HCT116 (cell line): Measurements from ENCODE around the gene C2orf78. TPM values are rescaled to one million over a fixed set of nuclear protein-coding genes. Genes with fewer than 3 reads are reported as not detected.

Experiments
- ATAC-seq: fragments of 200-7000 bp; cut with Tn5 transposase; 2 replicates; pipeline ENCODE4 v1.9.1; 2020; ENCODE audit warnings: mild to moderate bottlenecking, moderate library complexity
- BruUV-seq: library from RNA; stranded (reverse); fragments of 400-500 nt; replicated peaks from 2 replicates; lab custom pipeline; 2021; lab: Mats Ljungman, UMichigan
- CTCF ChIA-PET: fragments of 300-600 bp; sonication (Branson Sonifier 250); formaldehyde crosslinking; loops from one replicate; lab custom pipeline; 2021; ENCODE audit warnings: antibody characterized with exemption; lab: Charles Lee
- POLR2A ChIA-PET: fragments of 300-600, 350-600 bp; sonication (Branson Sonifier 250); formaldehyde crosslinking; loops from one replicate; lab custom pipeline; 2021; ENCODE audit warnings: antibody characterized with exemption; lab: Charles Lee
- RAD21 ChIA-PET, 2 experiments: fragments of 300-600 bp; sonication (Branson Sonifier 250); formaldehyde crosslinking; loops; one replicate each; lab custom pipeline; 2023; ENCODE audit warnings: low total read pairs in 2 of 2; ENCODE audit not compliant: uncharacterized antibody in 2 of 2, unreplicated experiment in 2 of 2, low non-redundant PET in 1 of 2; lab: Charles Lee
- DNase-seq: peaks from one replicate; pipeline ENCODE4 v3.0.0-alpha.2; 2010; ENCODE audit warnings: low read depth, low spot score
- H2AFZ ChIP-seq: fragments of 200-600 bp; shearing (Covaris generic), sonication (generic); 2 replicates; pipeline ENCODE4 v1.6.1; 2017; ENCODE audit warnings: low read depth, mixed run types, mixed read lengths, antibody characterized with exemption, low read length; ENCODE audit not compliant: poor library complexity, severe bottlenecking
- H3K27ac ChIP-seq: 2 replicates; pipeline ENCODE4 v1.5.1; 2012; ENCODE audit warnings: low read depth, low read length
- H3K27me3 ChIP-seq: fragments of 200-600 bp; sonication (generic); 2 replicates; pipeline ENCODE4 v1.6.1; 2016; ENCODE audit warnings: mixed run types, low read length, mixed read lengths; ENCODE audit not compliant: insufficient read depth
- H3K36me3 ChIP-seq, 2 experiments: fragments of 200-500 bp in 1 of 2; fragments of 200-600 bp in 1 of 2; sonication (Bioruptor generic) in 1 of 2; sonication (generic) in 1 of 2; 2 replicates each; pipeline versions ENCODE4 v1.5.1 to v1.6.1; 2014 to 2016; ENCODE audit warnings: low read length in 2 of 2, inconsistent platforms in 1 of 2, mixed read lengths in 1 of 2, mixed run types in 1 of 2; ENCODE audit not compliant: insufficient read depth in 2 of 2, control insufficient read depth in 1 of 2
- H3K4me1 ChIP-seq, 2 experiments: fragments of 200-600 bp in 1 of 2; sonication (generic) in 1 of 2; 2 replicates each; pipeline versions ENCODE4 v1.5.1 to v1.6.1; 2012 to 2017; ENCODE audit warnings: low read length in 2 of 2, inconsistent platforms in 1 of 2, mild to moderate bottlenecking in 1 of 2, mixed read lengths in 1 of 2, mixed run types in 1 of 2, moderate library complexity in 1 of 2; ENCODE audit not compliant: insufficient read depth in 2 of 2, control insufficient read depth in 1 of 2
- H3K4me2 ChIP-seq: fragments of 200-600 bp; sonication (generic); 2 replicates; pipeline ENCODE4 v1.6.1; 2017; ENCODE audit warnings: mixed run types, low read length, mixed read lengths
- H3K4me3 ChIP-seq, 2 experiments: fragments of 200-600 bp in 1 of 2; sonication (generic) in 1 of 2; replicated peaks in 1 of 2; 2 replicates each; pipeline ENCODE4 v1.5.1; 2011 to 2016; ENCODE audit warnings: low read length in 2 of 2, control low read depth in 1 of 2, low read depth in 1 of 2, mild to moderate bottlenecking in 1 of 2, mixed read lengths in 1 of 2, mixed run types in 1 of 2
- H3K79me2 ChIP-seq: fragments of 200-600 bp; sonication (generic); 2 replicates; pipeline ENCODE4 v1.6.1; 2017; ENCODE audit warnings: mild to moderate bottlenecking, mixed run types, low read length, moderate library complexity, mixed read lengths; ENCODE audit not compliant: insufficient read depth
- H3K9ac ChIP-seq: fragments of 200-600 bp; sonication (generic); 2 replicates; pipeline ENCODE4 v1.6.1; 2016; ENCODE audit warnings: low read length, mixed read lengths
- H3K9me2 ChIP-seq: fragments of 200-600 bp; sonication (generic), shearing (Covaris generic); 2 replicates; pipeline ENCODE4 v1.6.1; 2017; ENCODE audit warnings: mixed run types, mild to moderate bottlenecking, moderate library complexity; ENCODE audit not compliant: insufficient read depth
- H3K9me3 ChIP-seq, 2 experiments: fragments of 200-500 bp in 1 of 2; fragments of 200-600 bp in 1 of 2; sonication (Bioruptor generic) in 1 of 2; sonication (generic) in 1 of 2; 2 replicates each; pipeline ENCODE4 v1.6.1; 2014 to 2017; ENCODE audit warnings: low read length in 2 of 2, mixed read lengths in 2 of 2, inconsistent platforms in 1 of 2, low read depth in 1 of 2, mild to moderate bottlenecking in 1 of 2, mixed run types in 1 of 2, moderate library complexity in 1 of 2; ENCODE audit not compliant: control insufficient read depth in 1 of 2, insufficient read depth in 1 of 2
- H4K20me1 ChIP-seq: fragments of 200-600 bp; sonication (generic), shearing (Covaris generic); 2 replicates; pipeline ENCODE4 v1.6.1; 2017; ENCODE audit warnings: mixed run types, mild to moderate bottlenecking, moderate library complexity; ENCODE audit not compliant: insufficient read depth
- CBX3 ChIP-seq: IDR thresholded peaks from 2 replicates; pipeline ENCODE4 v1.6.1; 2012; ENCODE audit warnings: low read depth
- CEBPB ChIP-seq: IDR thresholded peaks from 2 replicates; pipeline ENCODE4 v1.6.1; 2012; ENCODE audit warnings: low read depth
- EGR1 ChIP-seq: IDR thresholded peaks from 2 replicates; pipeline ENCODE4 v1.6.1; 2012; ENCODE audit warnings: low read depth
- ELF1 ChIP-seq: IDR thresholded peaks from 2 replicates; pipeline ENCODE4 v1.6.1; 2012; ENCODE audit warnings: low read depth, borderline replicate concordance
- EZH2phosphoT487 ChIP-seq: fragments of 200-600 bp; IDR thresholded peaks from 2 replicates; pipeline ENCODE4 v1.6.1; 2018; ENCODE audit warnings: antibody characterized with exemption, borderline replicate concordance
- FOSL1 ChIP-seq: IDR thresholded peaks from 2 replicates; pipeline ENCODE4 v1.6.1; 2012; ENCODE audit warnings: low read depth
- JUND ChIP-seq: IDR thresholded peaks from 2 replicates; pipeline ENCODE4 v1.6.1; 2012
- POLR2AphosphoS5 ChIP-seq: IDR thresholded peaks from 2 replicates; pipeline ENCODE4 v1.6.1; 2011; ENCODE audit warnings: mild to moderate bottlenecking, low read depth, low read length, moderate library complexity
- RAD21 ChIP-seq: IDR thresholded peaks from 2 replicates; pipeline ENCODE4 v1.6.1; 2012; ENCODE audit warnings: low read depth, mild to moderate bottlenecking
- SIN3A ChIP-seq: IDR thresholded peaks from 2 replicates; pipeline ENCODE4 v1.6.1; 2012; ENCODE audit warnings: low read depth
- SP1 ChIP-seq: IDR thresholded peaks from 2 replicates; pipeline ENCODE4 v1.6.1; 2012; ENCODE audit warnings: low read depth
- SRF ChIP-seq: IDR thresholded peaks from 2 replicates; pipeline ENCODE4 v1.6.1; 2012; ENCODE audit warnings: low read depth
- TCF7L2 ChIP-seq: IDR thresholded peaks from 2 replicates; pipeline ENCODE4 v1.7.0; 2011; ENCODE audit warnings: borderline replicate concordance, inconsistent platforms; ENCODE audit not compliant: insufficient read depth, insufficient read length; ENCODE audit errors: extremely low read depth
- YY1 ChIP-seq: IDR thresholded peaks from 2 replicates; pipeline ENCODE4 v1.6.1; 2011; ENCODE audit warnings: low read length, low read depth, moderate library complexity, mild to moderate bottlenecking; ENCODE audit not compliant: insufficient replicate concordance; ENCODE audit errors: extremely low read depth
- ZFX ChIP-seq: fragments of 450-650 bp; IDR thresholded peaks from 2 replicates; pipeline ENCODE4 v1.6.1; 2017
- intact Hi-C: fragments of 100-400 bp; cut with micrococcal nuclease; formaldehyde crosslinking; loops from 2 replicates; pipeline ENCODE4 v1.10.0; 2022
- total RNA-seq: library from RNA; stranded (reverse); gene quantifications from one replicate; pipeline ENCODE4 v1.2.1, GENCODE V29; 2021; ENCODE audit not compliant: unreplicated experiment
- TF ChIP-seq, protein P1 (sequence below): IDR thresholded peaks from 2 replicates; pipeline ENCODE4 v1.6.1; 2012; ENCODE audit warnings: low read depth
- TF ChIP-seq, protein P2 (sequence below): IDR thresholded peaks from 2 replicates; pipeline ENCODE4 v1.6.1; 2011; ENCODE audit warnings: mild to moderate bottlenecking, low read length, moderate library complexity; ENCODE audit not compliant: insufficient replicate concordance; ENCODE audit errors: extremely low read depth
- TF ChIP-seq, protein P3 (sequence below), 3 experiments: fragments of 200-600 bp in 1 of 3; sonication (generic) in 1 of 3; IDR thresholded peaks in 2 of 3; conservative IDR thresholded peaks in 1 of 3; 2 replicates each; pipeline ENCODE4 v1.5.1; 2012 to 2017; ENCODE audit warnings: low read depth in 2 of 3, low read length in 2 of 3, antibody characterized with exemption in 1 of 3, borderline replicate concordance in 1 of 3, control low read depth in 1 of 3, mild to moderate bottlenecking in 1 of 3, mixed read lengths in 1 of 3, mixed run types in 1 of 3, moderate library complexity in 1 of 3; ENCODE audit not compliant: insufficient read depth in 1 of 3
- TF ChIP-seq, protein P4 (sequence below): IDR thresholded peaks from 2 replicates; pipeline ENCODE4 v1.6.1; 2012
- TF ChIP-seq, protein P5 (sequence below): IDR thresholded peaks from 2 replicates; pipeline ENCODE4 v1.6.1; 2012

The C2orf78 gene
- total RNA-seq, 1 experiment from 2014 or later, result 1.5 TPM

DNA sequence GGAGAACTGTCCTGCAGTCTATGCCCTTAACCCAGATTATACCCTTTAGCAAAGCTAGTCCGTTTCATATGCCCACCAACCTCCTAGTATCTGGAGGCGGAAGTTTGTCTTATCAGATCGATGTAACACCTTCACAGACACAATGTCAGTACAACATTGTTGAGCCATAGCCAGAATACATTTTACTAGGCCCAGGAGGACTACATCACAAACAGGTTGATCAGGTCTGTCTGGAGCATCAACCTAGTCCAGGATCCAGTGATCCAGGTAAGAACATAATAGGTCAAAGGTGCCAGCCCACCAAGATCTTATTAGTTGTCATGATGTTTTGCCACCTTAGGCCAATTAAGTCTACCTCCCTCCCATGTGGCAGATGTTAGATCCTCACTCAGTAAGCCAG lies 44.9 kb upstream of the C2orf78 start:
- no peak overlapping the region for H3K27ac ChIP-seq
- no peaks in the 10 kb centered on the region for H4K20me1 ChIP-seq
- intact Hi-C loops, result no loop called here
- DNase-seq, result no peak
- no peak for ATAC-seq
- no peaks in the 10 kb centered on the region for H3K27me3 ChIP-seq
- no peaks in the 10 kb centered on the region for H3K9me3 ChIP-seq
- ChIA-PET POLR2A (no interaction called here), RAD21 (no interaction called here), CTCF (no interaction called here)
- H3K4me2 ChIP-seq, result no peak overlapping the region
- no peaks in the 10 kb centered on the region for H3K9me2 ChIP-seq
- H3K9ac ChIP-seq, result no peak overlapping the region
- H2AFZ ChIP-seq, result no peak overlapping the region
- no TSS peak for BruUV-seq
- peaks cover 8 to 15% of the 10 kb centered on the region in 2 experiments; a peak in 3 of 4 replicates for H3K4me1 ChIP-seq
- H3K79me2 ChIP-seq, result peaks cover 29% of the 10 kb centered on the region
- 0 out of 4 replicates have a peak, but pooled peaks cover 0 to 2% of the 10 kb centered on the region in 2 experiments for H3K36me3 ChIP-seq
- H3K4me3 ChIP-seq, result no peak overlapping the region
- TF ChIP-seq, protein P1, sequence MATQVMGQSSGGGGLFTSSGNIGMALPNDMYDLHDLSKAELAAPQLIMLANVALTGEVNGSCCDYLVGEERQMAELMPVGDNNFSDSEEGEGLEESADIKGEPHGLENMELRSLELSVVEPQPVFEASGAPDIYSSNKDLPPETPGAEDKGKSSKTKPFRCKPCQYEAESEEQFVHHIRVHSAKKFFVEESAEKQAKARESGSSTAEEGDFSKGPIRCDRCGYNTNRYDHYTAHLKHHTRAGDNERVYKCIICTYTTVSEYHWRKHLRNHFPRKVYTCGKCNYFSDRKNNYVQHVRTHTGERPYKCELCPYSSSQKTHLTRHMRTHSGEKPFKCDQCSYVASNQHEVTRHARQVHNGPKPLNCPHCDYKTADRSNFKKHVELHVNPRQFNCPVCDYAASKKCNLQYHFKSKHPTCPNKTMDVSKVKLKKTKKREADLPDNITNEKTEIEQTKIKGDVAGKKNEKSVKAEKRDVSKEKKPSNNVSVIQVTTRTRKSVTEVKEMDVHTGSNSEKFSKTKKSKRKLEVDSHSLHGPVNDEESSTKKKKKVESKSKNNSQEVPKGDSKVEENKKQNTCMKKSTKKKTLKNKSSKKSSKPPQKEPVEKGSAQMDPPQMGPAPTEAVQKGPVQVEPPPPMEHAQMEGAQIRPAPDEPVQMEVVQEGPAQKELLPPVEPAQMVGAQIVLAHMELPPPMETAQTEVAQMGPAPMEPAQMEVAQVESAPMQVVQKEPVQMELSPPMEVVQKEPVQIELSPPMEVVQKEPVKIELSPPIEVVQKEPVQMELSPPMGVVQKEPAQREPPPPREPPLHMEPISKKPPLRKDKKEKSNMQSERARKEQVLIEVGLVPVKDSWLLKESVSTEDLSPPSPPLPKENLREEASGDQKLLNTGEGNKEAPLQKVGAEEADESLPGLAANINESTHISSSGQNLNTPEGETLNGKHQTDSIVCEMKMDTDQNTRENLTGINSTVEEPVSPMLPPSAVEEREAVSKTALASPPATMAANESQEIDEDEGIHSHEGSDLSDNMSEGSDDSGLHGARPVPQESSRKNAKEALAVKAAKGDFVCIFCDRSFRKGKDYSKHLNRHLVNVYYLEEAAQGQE, result no peak
- TF ChIP-seq POLR2AphosphoS5, result no peak
- TF ChIP-seq YY1, result no peak
- no peak for TF ChIP-seq RAD21
- TF ChIP-seq SP1, result no peak
- no peak for TF ChIP-seq EGR1
- TF ChIP-seq, protein P2, sequence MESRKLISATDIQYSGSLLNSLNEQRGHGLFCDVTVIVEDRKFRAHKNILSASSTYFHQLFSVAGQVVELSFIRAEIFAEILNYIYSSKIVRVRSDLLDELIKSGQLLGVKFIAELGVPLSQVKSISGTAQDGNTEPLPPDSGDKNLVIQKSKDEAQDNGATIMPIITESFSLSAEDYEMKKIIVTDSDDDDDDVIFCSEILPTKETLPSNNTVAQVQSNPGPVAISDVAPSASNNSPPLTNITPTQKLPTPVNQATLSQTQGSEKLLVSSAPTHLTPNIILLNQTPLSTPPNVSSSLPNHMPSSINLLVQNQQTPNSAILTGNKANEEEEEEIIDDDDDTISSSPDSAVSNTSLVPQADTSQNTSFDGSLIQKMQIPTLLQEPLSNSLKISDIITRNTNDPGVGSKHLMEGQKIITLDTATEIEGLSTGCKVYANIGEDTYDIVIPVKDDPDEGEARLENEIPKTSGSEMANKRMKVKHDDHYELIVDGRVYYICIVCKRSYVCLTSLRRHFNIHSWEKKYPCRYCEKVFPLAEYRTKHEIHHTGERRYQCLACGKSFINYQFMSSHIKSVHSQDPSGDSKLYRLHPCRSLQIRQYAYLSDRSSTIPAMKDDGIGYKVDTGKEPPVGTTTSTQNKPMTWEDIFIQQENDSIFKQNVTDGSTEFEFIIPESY, result no peak
- TF ChIP-seq CBX3, result no peak
- TF ChIP-seq JUND, result no peak
- no peak for TF ChIP-seq FOSL1
- no peak for TF ChIP-seq ELF1
- no peak for TF ChIP-seq SIN3A
- TF ChIP-seq CEBPB, result no peak
- no peak for TF ChIP-seq TCF7L2
- TF ChIP-seq, protein P3, sequence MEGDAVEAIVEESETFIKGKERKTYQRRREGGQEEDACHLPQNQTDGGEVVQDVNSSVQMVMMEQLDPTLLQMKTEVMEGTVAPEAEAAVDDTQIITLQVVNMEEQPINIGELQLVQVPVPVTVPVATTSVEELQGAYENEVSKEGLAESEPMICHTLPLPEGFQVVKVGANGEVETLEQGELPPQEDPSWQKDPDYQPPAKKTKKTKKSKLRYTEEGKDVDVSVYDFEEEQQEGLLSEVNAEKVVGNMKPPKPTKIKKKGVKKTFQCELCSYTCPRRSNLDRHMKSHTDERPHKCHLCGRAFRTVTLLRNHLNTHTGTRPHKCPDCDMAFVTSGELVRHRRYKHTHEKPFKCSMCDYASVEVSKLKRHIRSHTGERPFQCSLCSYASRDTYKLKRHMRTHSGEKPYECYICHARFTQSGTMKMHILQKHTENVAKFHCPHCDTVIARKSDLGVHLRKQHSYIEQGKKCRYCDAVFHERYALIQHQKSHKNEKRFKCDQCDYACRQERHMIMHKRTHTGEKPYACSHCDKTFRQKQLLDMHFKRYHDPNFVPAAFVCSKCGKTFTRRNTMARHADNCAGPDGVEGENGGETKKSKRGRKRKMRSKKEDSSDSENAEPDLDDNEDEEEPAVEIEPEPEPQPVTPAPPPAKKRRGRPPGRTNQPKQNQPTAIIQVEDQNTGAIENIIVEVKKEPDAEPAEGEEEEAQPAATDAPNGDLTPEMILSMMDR (IDR thresholded peaks at IDR 0.05 in 2 of 3, conservative IDR thresholded peaks at IDR 0.05 in 1 of 3; ENCODE audit: borderline replicate concordance in 1 of 3, insufficient read depth in 1 of 3, low read depth in 2 of 3, low read length in 2 of 3), result no peak
- no peak for TF ChIP-seq EZH2phosphoT487
- TF ChIP-seq SRF, result no peak
- TF ChIP-seq, protein P4, sequence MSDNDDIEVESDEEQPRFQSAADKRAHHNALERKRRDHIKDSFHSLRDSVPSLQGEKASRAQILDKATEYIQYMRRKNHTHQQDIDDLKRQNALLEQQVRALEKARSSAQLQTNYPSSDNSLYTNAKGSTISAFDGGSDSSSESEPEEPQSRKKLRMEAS, result no peak
- no peak for TF ChIP-seq ZFX
- TF ChIP-seq, protein P5, sequence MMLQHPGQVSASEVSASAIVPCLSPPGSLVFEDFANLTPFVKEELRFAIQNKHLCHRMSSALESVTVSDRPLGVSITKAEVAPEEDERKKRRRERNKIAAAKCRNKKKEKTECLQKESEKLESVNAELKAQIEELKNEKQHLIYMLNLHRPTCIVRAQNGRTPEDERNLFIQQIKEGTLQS, result no peak
